Left lung (tissue), 10 donors: ENCODE results near the gene TOX2. TPM values are rescaled to one million over a fixed set of nuclear protein-coding genes. Genes with fewer than 3 reads are reported as not detected.
A peak's percentile ranks its signal among the peaks of the same experiment; 100 is the strongest.

Experiments used
- ATAC-seq: fragments of 200-7000 bp; cut with Tn5 transposase; one replicate; pipeline ENCODE4 v1.9.1; 2020; ENCODE audit warnings: moderate library complexity
- DNase-seq, 4 donors: peaks; one replicate each; pipeline ENCODE4 v3.0.0-alpha.2; 2013 to 2020
- H3K27ac ChIP-seq, 2 donors: fragments of 200-600 bp; sonication (generic) in 1 of 2; one replicate each; pipeline versions ENCODE4 v1.5.0 to v1.8.0; 2020 to 2021
- H3K27me3 ChIP-seq, 2 donors: fragments of 200-600 bp; sonication (generic) in 1 of 2; one replicate each; pipeline versions ENCODE4 v1.5.0 to v1.8.0; 2020 to 2021
- H3K36me3 ChIP-seq, 2 donors: fragments of 200-600 bp; sonication (generic) in 1 of 2; one replicate each; pipeline versions ENCODE4 v1.5.0 to v1.8.0; 2020 to 2021
- H3K4me1 ChIP-seq, 2 donors: fragments of 200-600 bp; one replicate each; pipeline ENCODE4 v1.8.0; 2021
- H3K4me3 ChIP-seq, 2 donors: fragments of 200-600 bp; sonication (generic) in 1 of 2; one replicate each; pipeline versions ENCODE4 v1.5.0 to v1.8.0; 2020 to 2021; ENCODE audit warnings: mild to moderate bottlenecking in 1 of 2
- H3K9me3 ChIP-seq, 2 donors: fragments of 200-600 bp; sonication (generic) in 1 of 2; one replicate each; pipeline versions ENCODE4 v1.5.0 to v1.8.0; 2020 to 2021
- CTCF ChIP-seq, 2 donors: fragments of 200-600 bp; sonication (generic) in 1 of 2; IDR thresholded peaks; one replicate each; pipeline versions ENCODE4 v1.5.0 to v1.8.0; 2021; ENCODE audit warnings: antibody characterized with exemption in 2 of 2
- intact Hi-C, 2 donors: fragments of 100-400 bp; cut with DNase I; formaldehyde crosslinking; loops; one replicate each; pipeline versions ENCODE4 v1.11.2 to v1.14.2; 2022
- polyA plus RNA-seq, 6 donors: library from polyadenylated mRNA; unstranded; fragments of 120-200 nt; gene quantifications; one replicate each; pipeline ENCODE4 v1.2.1, GENCODE V29; 2013; ENCODE audit not compliant: insufficient read length in 6 of 6
- total RNA-seq, 2 donors: library from RNA; stranded (reverse); fragmentation: NEBNext Ultra II Directional; extraction: Animal tissue kit (Norgen Biotek cat#: 25700); gene quantifications; one replicate each; pipeline ENCODE4 v1.2.1, GENCODE V29; 2021
- donor health status: DM: no; HTN: yes; CAD: no.
- donor health status: DM: no; HTN: no; CAD: no.

TOX2 gene
- total and polyA plus RNA-seq, 8 donors: 14.5 to 61.1 (median 41.3) TPM

- DNase-seq: peak in 2 of 4 donors; percentile 32 to 83
- no peak for TF ChIP-seq CTCF (IDR thresholded peaks at IDR 0.05)
- Histone ChIP-seq H3K4me1 (peaks cover 0 to 17% of the 10 kb centered on the region in 2 donors), H3K27ac (peak overlapping the region; percentile 53 to 74), H3K36me3 (no peaks in the 10 kb centered on the region), H3K9me3 (peaks cover 0 to 12% of the 10 kb centered on the region in 2 donors), H3K4me3 (peak overlapping the region; percentile 47 to 56), H3K27me3 (peaks cover 23 to 69% of the 10 kb centered on the region in 2 donors)
- peak; percentile 34 for ATAC-seq
- intact Hi-C loops: no loop called here
Measured at GRCh38 chr20:43915211-43916072, 790 bp downstream of the TOX2 start.

- no peaks in the 10 kb centered on the region for H3K36me3 ChIP-seq
- peaks cover 0 to 12% of the 10 kb centered on the region in 2 donors for H3K9me3 ChIP-seq
- peak overlapping the region; percentile 47 to 56 for H3K4me3 ChIP-seq
- DNase-seq: peak in 1 of 4 donors; percentile 22
- peak overlapping the region; percentile 53 to 74 for H3K27ac ChIP-seq
- peaks cover 23 to 73% of the 10 kb centered on the region in 2 donors for H3K27me3 ChIP-seq
- TF ChIP-seq CTCF (IDR thresholded peaks at IDR 0.05): no peak
- peaks cover 0 to 17% of the 10 kb centered on the region in 2 donors for H3K4me1 ChIP-seq
- intact Hi-C loops: no loop called here
- peak; percentile 15 for ATAC-seq
Measured at GRCh38 chr20:43916073-43916880, 1.6 kb downstream of the TOX2 start.

- no peak overlapping the region for H3K27ac ChIP-seq
- ATAC-seq: no peak
- TF ChIP-seq CTCF (IDR thresholded peaks at IDR 0.05): no peak
- intact Hi-C loops: no loop called here
- H3K4me3 ChIP-seq: peak overlapping the region; percentile 47 to 56
- H3K27me3 ChIP-seq: peaks cover 23 to 69% of the 10 kb centered on the region in 2 donors
- H3K4me1 ChIP-seq: peaks cover 0 to 17% of the 10 kb centered on the region in 2 donors
- H3K9me3 ChIP-seq: peaks cover 0 to 12% of the 10 kb centered on the region in 2 donors
- no peak for DNase-seq
- H3K36me3 ChIP-seq: no peaks in the 10 kb centered on the region
Measured at GRCh38 chr20:43916881-43917371, 2.3 kb downstream of the TOX2 start.

GRCh38 chr20:43917380-43917779, 2.7 kb downstream of the TOX2 start:
- no peak for DNase-seq
- Histone ChIP-seq H3K4me1 (peaks cover 0 to 17% of the 10 kb centered on the region in 2 donors), H3K4me3 (peak overlapping the region in 1 of 2 donors; percentile 56), H3K36me3 (no peaks in the 10 kb centered on the region), H3K9me3 (peaks cover 0 to 10% of the 10 kb centered on the region in 2 donors), H3K27ac (no peak overlapping the region), H3K27me3 (peaks cover 23 to 64% of the 10 kb centered on the region in 2 donors)
- no peak for TF ChIP-seq CTCF (IDR thresholded peaks at IDR 0.05)
- no peak for ATAC-seq
- intact Hi-C loops: no loop called here
